GM12878 (cell line): ENCODE data around the gene OR5J2. TPM values are rescaled to one million over a fixed set of nuclear protein-coding genes. Genes with fewer than 3 reads are reported as not detected.

Source experiments
- ATAC-seq: fragments of 200-7000 bp; cut with Tn5 transposase; 3 replicates; pipeline ENCODE4 v1.9.1; 2020; ENCODE audit warnings: mild to moderate bottlenecking, moderate library complexity
- BruUV-seq: library from RNA; stranded (reverse); fragments of 400-500 nt; replicated peaks from 2 replicates; lab custom pipeline; 2021; lab: Mats Ljungman, UMichigan
- CTCF ChIA-PET: fragments of 300-600 bp; sonication (Branson Sonifier 250); formaldehyde crosslinking; extraction: SDS; loops from one replicate; lab custom pipeline; 2021; ENCODE audit warnings: inconsistent platforms; lab: Yijun Ruan, JAX
- POLR2A ChIA-PET: fragments of 350-600 bp; formaldehyde crosslinking; extraction: SDS; loops from one replicate; lab custom pipeline; 2021; ENCODE audit warnings: inconsistent platforms; lab: Charles Lee
- RAD21 ChIA-PET: fragments of 300-600 bp; sonication (Branson Sonifier 250); formaldehyde crosslinking; loops from one replicate; lab custom pipeline; 2023; ENCODE audit warnings: antibody characterized with exemption; ENCODE audit not compliant: unreplicated experiment; lab: Charles Lee
- SMC1A ChIA-PET: fragments of 300-600 bp; sonication (Branson Sonifier 250); formaldehyde crosslinking; loops from one replicate; lab custom pipeline; 2023; ENCODE audit not compliant: unreplicated experiment, uncharacterized antibody; lab: Charles Lee
- DNase-seq: peaks from one replicate; pipeline ENCODE4 v3.0.0-alpha.2; 2011; ENCODE audit warnings: low read depth, low spot score
- FAIRE-seq: peaks from 3 replicates; lab custom pipeline; 2011; peaks lifted over from hg19 to GRCh38; lab: Jason Lieb, UNC
- H2AFZ ChIP-seq: 2 replicates; pipeline ENCODE4 v1.6.0; 2011; ENCODE audit warnings: low read depth, low read length, control low read depth; ENCODE audit not compliant: control insufficient read depth
- H3K27ac ChIP-seq: 2 replicates; pipeline ENCODE4 v1.5.1; 2011; ENCODE audit warnings: control low read depth; ENCODE audit not compliant: control insufficient read depth, insufficient read depth
- H3K27me3 ChIP-seq, 2 experiments: replicated peaks in 1 of 2; 2 replicates each; pipeline versions ENCODE4 v1.6.0 to v1.6.1; 2011; ENCODE audit warnings: low read length in 1 of 2; ENCODE audit not compliant: control insufficient read depth in 2 of 2, insufficient read depth in 2 of 2
- H3K36me3 ChIP-seq, 2 experiments: 2 replicates each; pipeline ENCODE4 v1.5.1; 2011; ENCODE audit warnings: low read length in 1 of 2; ENCODE audit not compliant: control insufficient read depth in 2 of 2, insufficient read depth in 2 of 2
- H3K4me1 ChIP-seq: 2 replicates; pipeline ENCODE4 v1.6.1; 2011; ENCODE audit warnings: mild to moderate bottlenecking, low read length, moderate library complexity, mixed read lengths; ENCODE audit not compliant: control insufficient read depth, insufficient read depth
- H3K4me2 ChIP-seq: 2 replicates; pipeline ENCODE4 v1.6.0; 2011; ENCODE audit warnings: control low read depth; ENCODE audit not compliant: control insufficient read depth, insufficient read depth
- H3K4me3 ChIP-seq: fragments of 200-600 bp; sonication (generic); 2 replicates; pipeline ENCODE4 v1.5.1; 2016
- H3K79me2 ChIP-seq: 2 replicates; pipeline ENCODE4 v1.6.0; 2011; ENCODE audit warnings: low read length; ENCODE audit not compliant: control insufficient read depth, insufficient read depth
- H3K9ac ChIP-seq: 2 replicates; pipeline ENCODE4 v1.8.0; 2011; ENCODE audit warnings: low read length, control low read depth, mixed read lengths; ENCODE audit not compliant: control insufficient read depth, insufficient read depth
- H3K9me3 ChIP-seq: replicated peaks from 3 replicates; pipeline ENCODE4 v1.5.1; 2011; ENCODE audit warnings: mild to moderate bottlenecking, low read length; ENCODE audit not compliant: control insufficient read depth, insufficient read depth
- H4K20me1 ChIP-seq: 2 replicates; pipeline ENCODE4 v1.6.0; 2011; ENCODE audit not compliant: control insufficient read depth, insufficient read depth
- BCL11A ChIP-seq: IDR thresholded peaks from 2 replicates; pipeline ENCODE4 v1.6.1; 2011; ENCODE audit warnings: low read depth, low read length
- FOS ChIP-seq: IDR thresholded peaks from 3 replicates; pipeline ENCODE4 v1.6.1; 2011; ENCODE audit warnings: borderline replicate concordance; ENCODE audit not compliant: insufficient read length; ENCODE audit errors: extremely low read depth
- JUNB ChIP-seq: IDR thresholded peaks from 2 replicates; pipeline ENCODE4 v1.6.1; 2016; ENCODE audit warnings: antibody characterized with exemption, mild to moderate bottlenecking
- MTA3 ChIP-seq: IDR thresholded peaks from 2 replicates; pipeline ENCODE4 v1.6.1; 2012; ENCODE audit warnings: low read length, inconsistent platforms, borderline replicate concordance
- NFIC ChIP-seq: IDR thresholded peaks from 2 replicates; pipeline ENCODE4 v1.6.1; 2012; ENCODE audit warnings: low read depth, mild to moderate bottlenecking, inconsistent platforms, low read length, moderate library complexity
- SMAD1 ChIP-seq: fragments of 450-650 bp; IDR thresholded peaks from 2 replicates; pipeline ENCODE4 v1.6.1; 2018; ENCODE audit warnings: mild to moderate bottlenecking, low read depth; ENCODE audit not compliant: partially characterized antibody
- SMAD5 ChIP-seq: IDR thresholded peaks from 2 replicates; pipeline ENCODE4 v1.6.1; 2016; ENCODE audit warnings: antibody characterized with exemption, low read depth
- SP1 ChIP-seq: IDR thresholded peaks from one replicate; pipeline ENCODE4 v1.6.1; 2011; ENCODE audit warnings: low read depth, low read length
- ZBED1 ChIP-seq: IDR thresholded peaks from 2 replicates; pipeline ENCODE4 v1.6.1; 2016; ENCODE audit warnings: borderline replicate concordance
- ZNF384 ChIP-seq: IDR thresholded peaks from 2 replicates; pipeline ENCODE4 v1.6.1; 2012; ENCODE audit warnings: low read depth, mild to moderate bottlenecking, low read length, improper control_type of control experiment, borderline replicate concordance
- WGBS: methylation state at CpG from one replicate; pipeline ENCODE4 v1.1.6; 2016; ENCODE audit warnings: low lambda C conversion rate; ENCODE audit not compliant: insufficient replicate concordance, insufficient coverage; ENCODE audit errors: missing lambda C conversion rate; 5-methylcytosine and 5-hydroxymethylcytosine counted together
- in situ Hi-C: fragments of 300-500 bp; cut with MboI; formaldehyde crosslinking; loops from 9 replicates; pipeline ENCODE4 v1.14.3; 2018; ENCODE audit warnings: mixed read lengths
- intact Hi-C: fragments of 100-400 bp; cut with micrococcal nuclease; formaldehyde crosslinking; loops from one replicate; pipeline ENCODE4 v1.14.2; 2022; ENCODE audit not compliant: unreplicated experiment
- polyA plus RNA-seq, 11 experiments: library from polyadenylated mRNA; depleted of rRNA in 4 of 11; unstranded in 6 of 11; stranded (reverse) in 5 of 11; fragments of >200 nt; fragmentation: Nextera tagmentation in 4 of 11; fragmentation: Illumina TruSeq in 1 of 11; extraction: Ambion mirVana in 4 of 11; extraction: Trizol in 1 of 11; gene quantifications; 1 replicate in 1 of 11; 2 replicates in 10 of 11; pipeline versions ENCODE4 v1.2.1 to v1.2.3, GENCODE V29; 2011 to 2016; ENCODE audit warnings: inconsistent platforms in 2 of 11, missing spikeins in 2 of 11, low read depth in 1 of 11
- total RNA-seq, 4 experiments: library from RNA; depleted of rRNA in 3 of 4; stranded (reverse); fragments of >200 nt in 3 of 4; fragmentation: Illumina TruSeq in 1 of 4; extraction: Trizol in 1 of 4; gene quantifications; 2 replicates each; pipeline versions ENCODE4 v1.2.1 to v1.2.3, GENCODE V29; 2013 to 2021
- TF ChIP-seq, protein P1 (sequence below): IDR thresholded peaks from 2 replicates; pipeline ENCODE4 v1.6.1; 2012; ENCODE audit warnings: low read length, inconsistent platforms
- TF ChIP-seq, protein P2 (sequence below): IDR thresholded peaks from 2 replicates; pipeline ENCODE4 v1.6.1; 2012; ENCODE audit warnings: improper control_type of control experiment, low read depth, low read length; ENCODE audit not compliant: insufficient replicate concordance
- TF ChIP-seq, protein P3 (sequence below): IDR thresholded peaks from 2 replicates; pipeline ENCODE4 v1.6.1; 2012; ENCODE audit warnings: low read depth, low read length, improper control_type of control experiment
- TF ChIP-seq, protein P4 (sequence below): fragments of 450-650 bp; IDR thresholded peaks from 2 replicates; pipeline ENCODE4 v1.6.1; 2017; ENCODE audit warnings: mild to moderate bottlenecking, moderate library complexity

Gene OR5J2
- total and polyA plus RNA-seq, 10 of the 15 experiments (the other 5 are each of a cell fraction or from before 2014, with no cell fraction given): not detected

DNA sequence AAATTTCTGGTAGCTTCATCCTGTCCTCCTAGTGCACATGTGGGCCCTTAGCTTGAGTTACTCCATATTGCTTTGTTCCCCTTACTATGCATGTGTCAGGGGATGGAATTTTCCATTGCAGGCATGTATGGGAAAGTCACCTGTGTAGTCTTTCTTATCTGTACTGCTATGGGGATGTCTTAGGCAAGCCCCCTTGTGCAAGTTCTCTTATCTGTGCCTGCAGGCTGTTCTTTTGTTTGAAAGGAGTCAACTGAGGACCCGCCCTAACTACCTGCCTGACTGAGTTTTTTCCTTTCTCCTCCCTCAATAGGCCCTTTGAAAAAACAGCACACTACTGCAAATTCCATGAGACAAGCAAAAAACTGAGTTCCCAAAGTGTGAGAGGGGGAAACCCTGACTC, 25.0 kb upstream of the OR5J2 start:
- no peaks in the 10 kb centered on the region for H3K4me1 ChIP-seq
- H3K9ac ChIP-seq: no peak overlapping the region
- ChIA-PET SMC1A (no interaction called here), POLR2A (no interaction called here), CTCF (interaction anchor here (0.6 kb wide), 1 partner anchor 19 kb away, joined by 3 read pairs; no protein-coding TSS in a partner anchor), RAD21 (no interaction called here)
- no peak overlapping the region for H3K4me3 ChIP-seq
- H3K4me2 ChIP-seq: no peak overlapping the region
- ATAC-seq (no peak), FAIRE-seq (no peak), DNase-seq (no peak)
- no peaks in the 10 kb centered on the region for H3K27me3 ChIP-seq
- intact Hi-C loops (no loop called here), in situ Hi-C loops (no loop called here)
- no peak overlapping the region for H3K27ac ChIP-seq
- no peaks in the 10 kb centered on the region for H3K36me3 ChIP-seq
- H4K20me1 ChIP-seq: no peaks in the 10 kb centered on the region
- H3K9me3 ChIP-seq: no peaks in the 10 kb centered on the region
- WGBS: 0% methylated on average over 1 of the region's 1 CpG
- no TSS peak for BruUV-seq
- no peak overlapping the region for H2AFZ ChIP-seq
- H3K79me2 ChIP-seq: no peaks in the 10 kb centered on the region
- no peak for TF ChIP-seq FOS
- TF ChIP-seq SMAD5: no peak
- TF ChIP-seq SMAD1: no peak
- TF ChIP-seq ZBED1: no peak
- TF ChIP-seq, protein P1, sequence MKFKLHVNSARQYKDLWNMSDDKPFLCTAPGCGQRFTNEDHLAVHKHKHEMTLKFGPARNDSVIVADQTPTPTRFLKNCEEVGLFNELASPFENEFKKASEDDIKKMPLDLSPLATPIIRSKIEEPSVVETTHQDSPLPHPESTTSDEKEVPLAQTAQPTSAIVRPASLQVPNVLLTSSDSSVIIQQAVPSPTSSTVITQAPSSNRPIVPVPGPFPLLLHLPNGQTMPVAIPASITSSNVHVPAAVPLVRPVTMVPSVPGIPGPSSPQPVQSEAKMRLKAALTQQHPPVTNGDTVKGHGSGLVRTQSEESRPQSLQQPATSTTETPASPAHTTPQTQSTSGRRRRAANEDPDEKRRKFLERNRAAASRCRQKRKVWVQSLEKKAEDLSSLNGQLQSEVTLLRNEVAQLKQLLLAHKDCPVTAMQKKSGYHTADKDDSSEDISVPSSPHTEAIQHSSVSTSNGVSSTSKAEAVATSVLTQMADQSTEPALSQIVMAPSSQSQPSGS: no peak
- no peak for TF ChIP-seq JUNB
- no peak for TF ChIP-seq NFIC
- TF ChIP-seq ZNF384: no peak
- TF ChIP-seq, protein P2, sequence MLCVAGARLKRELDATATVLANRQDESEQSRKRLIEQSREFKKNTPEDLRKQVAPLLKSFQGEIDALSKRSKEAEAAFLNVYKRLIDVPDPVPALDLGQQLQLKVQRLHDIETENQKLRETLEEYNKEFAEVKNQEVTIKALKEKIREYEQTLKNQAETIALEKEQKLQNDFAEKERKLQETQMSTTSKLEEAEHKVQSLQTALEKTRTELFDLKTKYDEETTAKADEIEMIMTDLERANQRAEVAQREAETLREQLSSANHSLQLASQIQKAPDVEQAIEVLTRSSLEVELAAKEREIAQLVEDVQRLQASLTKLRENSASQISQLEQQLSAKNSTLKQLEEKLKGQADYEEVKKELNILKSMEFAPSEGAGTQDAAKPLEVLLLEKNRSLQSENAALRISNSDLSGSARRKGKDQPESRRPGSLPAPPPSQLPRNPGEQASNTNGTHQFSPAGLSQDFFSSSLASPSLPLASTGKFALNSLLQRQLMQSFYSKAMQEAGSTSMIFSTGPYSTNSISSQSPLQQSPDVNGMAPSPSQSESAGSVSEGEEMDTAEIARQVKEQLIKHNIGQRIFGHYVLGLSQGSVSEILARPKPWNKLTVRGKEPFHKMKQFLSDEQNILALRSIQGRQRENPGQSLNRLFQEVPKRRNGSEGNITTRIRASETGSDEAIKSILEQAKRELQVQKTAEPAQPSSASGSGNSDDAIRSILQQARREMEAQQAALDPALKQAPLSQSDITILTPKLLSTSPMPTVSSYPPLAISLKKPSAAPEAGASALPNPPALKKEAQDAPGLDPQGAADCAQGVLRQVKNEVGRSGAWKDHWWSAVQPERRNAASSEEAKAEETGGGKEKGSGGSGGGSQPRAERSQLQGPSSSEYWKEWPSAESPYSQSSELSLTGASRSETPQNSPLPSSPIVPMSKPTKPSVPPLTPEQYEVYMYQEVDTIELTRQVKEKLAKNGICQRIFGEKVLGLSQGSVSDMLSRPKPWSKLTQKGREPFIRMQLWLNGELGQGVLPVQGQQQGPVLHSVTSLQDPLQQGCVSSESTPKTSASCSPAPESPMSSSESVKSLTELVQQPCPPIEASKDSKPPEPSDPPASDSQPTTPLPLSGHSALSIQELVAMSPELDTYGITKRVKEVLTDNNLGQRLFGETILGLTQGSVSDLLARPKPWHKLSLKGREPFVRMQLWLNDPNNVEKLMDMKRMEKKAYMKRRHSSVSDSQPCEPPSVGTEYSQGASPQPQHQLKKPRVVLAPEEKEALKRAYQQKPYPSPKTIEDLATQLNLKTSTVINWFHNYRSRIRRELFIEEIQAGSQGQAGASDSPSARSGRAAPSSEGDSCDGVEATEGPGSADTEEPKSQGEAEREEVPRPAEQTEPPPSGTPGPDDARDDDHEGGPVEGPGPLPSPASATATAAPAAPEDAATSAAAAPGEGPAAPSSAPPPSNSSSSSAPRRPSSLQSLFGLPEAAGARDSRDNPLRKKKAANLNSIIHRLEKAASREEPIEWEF: no peak
- no peak for TF ChIP-seq SP1
- TF ChIP-seq, protein P3, sequence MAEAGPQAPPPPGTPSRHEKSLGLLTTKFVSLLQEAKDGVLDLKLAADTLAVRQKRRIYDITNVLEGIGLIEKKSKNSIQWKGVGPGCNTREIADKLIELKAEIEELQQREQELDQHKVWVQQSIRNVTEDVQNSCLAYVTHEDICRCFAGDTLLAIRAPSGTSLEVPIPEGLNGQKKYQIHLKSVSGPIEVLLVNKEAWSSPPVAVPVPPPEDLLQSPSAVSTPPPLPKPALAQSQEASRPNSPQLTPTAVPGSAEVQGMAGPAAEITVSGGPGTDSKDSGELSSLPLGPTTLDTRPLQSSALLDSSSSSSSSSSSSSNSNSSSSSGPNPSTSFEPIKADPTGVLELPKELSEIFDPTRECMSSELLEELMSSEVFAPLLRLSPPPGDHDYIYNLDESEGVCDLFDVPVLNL: no peak
- TF ChIP-seq, protein P4, sequence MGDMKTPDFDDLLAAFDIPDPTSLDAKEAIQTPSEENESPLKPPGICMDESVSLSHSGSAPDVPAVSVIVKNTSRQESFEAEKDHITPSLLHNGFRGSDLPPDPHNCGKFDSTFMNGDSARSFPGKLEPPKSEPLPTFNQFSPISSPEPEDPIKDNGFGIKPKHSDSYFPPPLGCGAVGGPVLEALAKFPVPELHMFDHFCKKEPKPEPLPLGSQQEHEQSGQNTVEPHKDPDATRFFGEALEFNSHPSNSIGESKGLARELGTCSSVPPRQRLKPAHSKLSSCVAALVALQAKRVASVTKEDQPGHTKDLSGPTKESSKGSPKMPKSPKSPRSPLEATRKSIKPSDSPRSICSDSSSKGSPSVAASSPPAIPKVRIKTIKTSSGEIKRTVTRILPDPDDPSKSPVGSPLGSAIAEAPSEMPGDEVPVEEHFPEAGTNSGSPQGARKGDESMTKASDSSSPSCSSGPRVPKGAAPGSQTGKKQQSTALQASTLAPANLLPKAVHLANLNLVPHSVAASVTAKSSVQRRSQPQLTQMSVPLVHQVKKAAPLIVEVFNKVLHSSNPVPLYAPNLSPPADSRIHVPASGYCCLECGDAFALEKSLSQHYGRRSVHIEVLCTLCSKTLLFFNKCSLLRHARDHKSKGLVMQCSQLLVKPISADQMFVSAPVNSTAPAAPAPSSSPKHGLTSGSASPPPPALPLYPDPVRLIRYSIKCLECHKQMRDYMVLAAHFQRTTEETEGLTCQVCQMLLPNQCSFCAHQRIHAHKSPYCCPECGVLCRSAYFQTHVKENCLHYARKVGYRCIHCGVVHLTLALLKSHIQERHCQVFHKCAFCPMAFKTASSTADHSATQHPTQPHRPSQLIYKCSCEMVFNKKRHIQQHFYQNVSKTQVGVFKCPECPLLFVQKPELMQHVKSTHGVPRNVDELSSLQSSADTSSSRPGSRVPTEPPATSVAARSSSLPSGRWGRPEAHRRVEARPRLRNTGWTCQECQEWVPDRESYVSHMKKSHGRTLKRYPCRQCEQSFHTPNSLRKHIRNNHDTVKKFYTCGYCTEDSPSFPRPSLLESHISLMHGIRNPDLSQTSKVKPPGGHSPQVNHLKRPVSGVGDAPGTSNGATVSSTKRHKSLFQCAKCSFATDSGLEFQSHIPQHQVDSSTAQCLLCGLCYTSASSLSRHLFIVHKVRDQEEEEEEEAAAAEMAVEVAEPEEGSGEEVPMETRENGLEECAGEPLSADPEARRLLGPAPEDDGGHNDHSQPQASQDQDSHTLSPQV: no peak
- TF ChIP-seq BCL11A: no peak
- no peak for TF ChIP-seq MTA3
